HG03066 (cell line): ENCODE data around the gene ADAM8.
"Not testable (repeated sequence)": the region's sequence is repeated elsewhere in the genome, so short reads cannot be mapped to it uniquely, and the experiment has no call there.

Experiments
- ATAC-seq: cut with Tn5 transposase; IDR thresholded peaks from one replicate; pipeline ENCODE4 v1.9.1; 2021; ENCODE audit warnings: low read depth; ENCODE audit not compliant: unreplicated experiment

ADAM8 gene

GRCh38 chr10:133269367-133269766 is 7.3 kb downstream of the ADAM8 start:
- ATAC-seq = no peak

- no peak for ATAC-seq
These were observed 8.1 kb downstream of the ADAM8 start for GRCh38 chr10:133268532-133268931.

GRCh38 chr10:133267829-133268228 is 8.8 kb downstream of the ADAM8 start:
- ATAC-seq = no peak

GRCh38 chr10:133267293-133267692 is 9.4 kb downstream of the ADAM8 start:
- ATAC-seq = no peak

- ATAC-seq = no peak
These were observed 10.4 kb downstream of the ADAM8 start for GRCh38 chr10:133266056-133266795.

GRCh38 chr10:133265052-133265451 is 11.6 kb downstream of the ADAM8 start:
- not testable (repeated sequence) for ATAC-seq

- no peak for ATAC-seq
These were observed 12.2 kb downstream of the ADAM8 start for GRCh38 chr10:133264461-133264860.

- ATAC-seq = no peak
These were observed 13.0 kb downstream of the ADAM8 start for GRCh38 chr10:133263674-133264073.

GRCh38 chr10:133262696-133263095 is 14.0 kb downstream of the ADAM8 start:
- ATAC-seq = no peak

- ATAC-seq = peak; percentile 45
These were observed 14.8 kb downstream of the ADAM8 start for GRCh38 chr10:133261726-133262325.

- ATAC-seq = peak; percentile 51
These were observed 15.6 kb downstream of the ADAM8 start for GRCh38 chr10:133260895-133261725.

- ATAC-seq = no peak
These were observed 17.1 kb downstream of the ADAM8 start for GRCh38 chr10:133259602-133259989.

- no peak for ATAC-seq
These were observed 17.7 kb downstream of the ADAM8 start for GRCh38 chr10:133258818-133259601.

- no peak for ATAC-seq
These were observed 18.4 kb downstream of the ADAM8 start for GRCh38 chr10:133258066-133258817.

- no peak for ATAC-seq
These were observed 19.1 kb downstream of the ADAM8 start for GRCh38 chr10:133257489-133258065.

GRCh38 chr10:133255323-133255722 is 21.3 kb downstream of the ADAM8 start:
- ATAC-seq = no peak

- ATAC-seq = no peak
These were observed 22.1 kb downstream of the ADAM8 start for GRCh38 chr10:133254421-133255120.

- ATAC-seq = no peak
These were observed 23.2 kb downstream of the ADAM8 start for GRCh38 chr10:133253361-133253955.

GRCh38 chr10:133252223-133252552 is 24.5 kb downstream of the ADAM8 start:
- ATAC-seq = no peak
